Fibroblast of lung (primary cell): Measurements from ENCODE around the gene POLD1. TPM values are rescaled to one million over a fixed set of nuclear protein-coding genes. Genes with fewer than 3 reads are reported as not detected.

Experiments used
- DNase-seq, 2 donors: peaks; one replicate each; pipeline versions ENCODE4 v3.0.0 to v3.0.0-alpha.2; 2010; ENCODE audit warnings: low read depth in 2 of 2
- H2AFZ ChIP-seq: 2 replicates; pipeline ENCODE4 v1.5.1; 2012; ENCODE audit warnings: low read length, control low read depth, inconsistent platforms
- H3K27ac ChIP-seq: 2 replicates; pipeline ENCODE4 v1.5.1; 2011; ENCODE audit warnings: low read length, control low read depth; ENCODE audit not compliant: insufficient read depth
- H3K27me3 ChIP-seq: 2 replicates; pipeline ENCODE4 v1.5.1; 2011; ENCODE audit warnings: mild to moderate bottlenecking, low read length; ENCODE audit not compliant: control insufficient read depth, insufficient read depth
- H3K36me3 ChIP-seq: 2 replicates; pipeline ENCODE4 v1.5.1; 2011; ENCODE audit warnings: low read length; ENCODE audit not compliant: control insufficient read depth, insufficient read depth
- H3K4me1 ChIP-seq: 2 replicates; pipeline ENCODE4 v1.5.1; 2011; ENCODE audit warnings: low read length; ENCODE audit not compliant: control insufficient read depth, insufficient read depth; ENCODE audit errors: extremely low read depth
- H3K4me2 ChIP-seq: 2 replicates; pipeline ENCODE4 v1.5.1; 2011; ENCODE audit warnings: low read length, control low read depth; ENCODE audit not compliant: insufficient read depth; ENCODE audit errors: extremely low read depth
- H3K4me3 ChIP-seq, 4 experiments: fragments of 200-600 bp in 1 of 4; sonication (generic) in 1 of 4; replicated peaks in 1 of 4; 2 replicates each; pipeline ENCODE4 v1.5.1; 2011 to 2016; ENCODE audit warnings: low read length in 4 of 4, low read depth in 3 of 4, mild to moderate bottlenecking in 3 of 4, control low read depth in 2 of 4, inconsistent platforms in 1 of 4, mixed read lengths in 1 of 4; ENCODE audit not compliant: insufficient read depth in 1 of 4; ENCODE audit errors: control extremely low read depth in 1 of 4
- H3K79me2 ChIP-seq: 2 replicates; pipeline ENCODE4 v1.5.1; 2012; ENCODE audit warnings: mild to moderate bottlenecking, low read length, inconsistent platforms; ENCODE audit not compliant: control insufficient read depth, insufficient read depth
- H3K9ac ChIP-seq: 2 replicates; pipeline ENCODE4 v1.5.1; 2011; ENCODE audit warnings: mild to moderate bottlenecking, low read length, control low read depth; ENCODE audit not compliant: insufficient read depth
- H3K9me3 ChIP-seq: 2 replicates; pipeline ENCODE4 v1.5.1; 2012; ENCODE audit warnings: low read depth, low read length; ENCODE audit not compliant: control insufficient read depth, insufficient read depth
- H4K20me1 ChIP-seq: 2 replicates; pipeline ENCODE4 v1.5.1; 2011; ENCODE audit warnings: low read length; ENCODE audit not compliant: control insufficient read depth, insufficient read depth; ENCODE audit errors: extremely low read depth
- CTCF ChIP-seq, 2 donors: IDR thresholded peaks in 1 of 2; conservative IDR thresholded peaks in 1 of 2; 1 replicate in 1 of 2; 2 replicates in 1 of 2; pipeline ENCODE4 v1.5.1; 2011 to 2012; ENCODE audit warnings: low read length in 2 of 2, control low read depth in 1 of 2, inconsistent platforms in 1 of 2, low read depth in 1 of 2, mild to moderate bottlenecking in 1 of 2
- EZH2 ChIP-seq: IDR thresholded peaks from 2 replicates; pipeline ENCODE4 v1.5.1; 2012; ENCODE audit warnings: low read length, control low read depth, mild to moderate bottlenecking; ENCODE audit errors: missing control alignments
- polyA plus RNA-seq, 2 donors: library from polyadenylated mRNA; depleted of rRNA in 1 of 2; stranded (reverse) in 1 of 2; unstranded in 1 of 2; fragments of >200 nt; gene quantifications; 2 replicates each; pipeline ENCODE4 v1.2.1, GENCODE V29; 2011 to 2012; ENCODE audit warnings: missing spikeins in 1 of 2
- total RNA-seq: library from RNA; depleted of rRNA; stranded (reverse); fragments of >200 nt; gene quantifications from 2 replicates; pipeline ENCODE4 v1.2.1, GENCODE V29; 2014

The POLD1 gene
- total and polyA plus RNA-seq, 2 donors (not counting 1 experiment from before 2014, with no cell fraction given) = 4.0 to 23.6 TPM

GRCh38 chr19:50433201-50434180, 49.3 kb downstream of the POLD1 start:
- no peak for TF ChIP-seq EZH2
- TF ChIP-seq CTCF (conservative IDR thresholded peaks at IDR 0.05 in 1 of 2, IDR thresholded peaks at IDR 0.05 in 1 of 2; ENCODE audit: low read depth in 1 of 2, low read length in 2 of 2) = no peak
- Histone ChIP-seq H3K4me2 (no peak overlapping the region), H4K20me1 (no peaks in the 10 kb centered on the region), H2AFZ (no peak overlapping the region), H3K9me3 (no peaks in the 10 kb centered on the region), H3K36me3 (no peaks in the 10 kb centered on the region), H3K4me3 (no peak overlapping the region), H3K4me1 (no peaks in the 10 kb centered on the region), H3K79me2 (no peaks in the 10 kb centered on the region), H3K27me3 (peaks cover 18% of the 10 kb centered on the region), H3K9ac (no peak overlapping the region), H3K27ac (no peak overlapping the region)
- no peak for DNase-seq

GRCh38 chr19:50434525-50434924, 50.4 kb downstream of the POLD1 start:
- no peaks in the 10 kb centered on the region for H3K36me3 ChIP-seq
- no peak overlapping the region for H3K9ac ChIP-seq
- H3K27ac ChIP-seq = no peak overlapping the region
- H3K4me3 ChIP-seq = no peak overlapping the region
- no peak for DNase-seq
- peaks cover 18% of the 10 kb centered on the region for H3K27me3 ChIP-seq
- H3K79me2 ChIP-seq = no peaks in the 10 kb centered on the region
- H3K9me3 ChIP-seq = no peaks in the 10 kb centered on the region
- H3K4me1 ChIP-seq = no peaks in the 10 kb centered on the region
- H3K4me2 ChIP-seq = no peak overlapping the region
- TF ChIP-seq CTCF (conservative IDR thresholded peaks at IDR 0.05 in 1 of 2, IDR thresholded peaks at IDR 0.05 in 1 of 2; ENCODE audit: low read depth in 1 of 2, low read length in 2 of 2) (no peak), EZH2 (no peak)
- no peaks in the 10 kb centered on the region for H4K20me1 ChIP-seq
- H2AFZ ChIP-seq = no peak overlapping the region

- no peak for DNase-seq
- no peak overlapping the region for H3K4me3 ChIP-seq
- no peak overlapping the region for H3K27ac ChIP-seq
- TF ChIP-seq CTCF (conservative IDR thresholded peaks at IDR 0.05 in 1 of 2, IDR thresholded peaks at IDR 0.05 in 1 of 2; ENCODE audit: low read depth in 1 of 2, low read length in 2 of 2) = no peak
- no peak for TF ChIP-seq EZH2
- H3K36me3 ChIP-seq = no peaks in the 10 kb centered on the region
- H4K20me1 ChIP-seq = no peaks in the 10 kb centered on the region
- no peak overlapping the region for H3K9ac ChIP-seq
- H3K27me3 ChIP-seq = peaks cover 16% of the 10 kb centered on the region
- H2AFZ ChIP-seq = no peak overlapping the region
- H3K9me3 ChIP-seq = no peaks in the 10 kb centered on the region
- no peaks in the 10 kb centered on the region for H3K4me1 ChIP-seq
- no peaks in the 10 kb centered on the region for H3K79me2 ChIP-seq
- no peak overlapping the region for H3K4me2 ChIP-seq
Measured at GRCh38 chr19:50435221-50435620, 51.1 kb downstream of the POLD1 start.
